Effector memory CD4-positive, alpha-beta T cell (primary cell): ENCODE results near the gene MVK.

ENCODE experiments used
- DNase-seq, 3 donors: peaks; one replicate each; pipeline ENCODE4 v3.0.0-alpha.2; 2020
- H3K27ac ChIP-seq: 2 replicates; pipeline ENCODE4 v1.7.0; 2013; ENCODE audit warnings: mild to moderate bottlenecking, low read length, moderate library complexity; ENCODE audit not compliant: insufficient read depth, poor library complexity, severe bottlenecking
- H3K27me3 ChIP-seq: replicated peaks from 2 replicates; pipeline ENCODE4 v1.7.0; 2013; ENCODE audit warnings: mild to moderate bottlenecking, low read length; ENCODE audit not compliant: insufficient read depth, control insufficient read depth, poor library complexity, severe bottlenecking
- H3K36me3 ChIP-seq: 2 replicates; pipeline ENCODE4 v1.7.0; 2013; ENCODE audit warnings: mild to moderate bottlenecking, low read length, moderate library complexity; ENCODE audit not compliant: control insufficient read depth, insufficient read depth
- H3K4me1 ChIP-seq: 2 replicates; pipeline ENCODE4 v1.7.0; 2013; ENCODE audit warnings: low read length, mild to moderate bottlenecking; ENCODE audit not compliant: control insufficient read depth, insufficient read depth, poor library complexity, severe bottlenecking
- H3K4me3 ChIP-seq: 2 replicates; pipeline ENCODE4 v1.7.0; 2013; ENCODE audit warnings: low read length, low read depth, mild to moderate bottlenecking; ENCODE audit not compliant: insufficient read depth, poor library complexity, severe bottlenecking
- H3K9me3 ChIP-seq: 2 replicates; pipeline ENCODE4 v1.7.0; 2013; ENCODE audit warnings: mild to moderate bottlenecking, low read length, moderate library complexity; ENCODE audit not compliant: control insufficient read depth

The MVK gene

GRCh38 chr12:109605016-109605415 is 31.4 kb downstream of the MVK start:
- no peak for DNase-seq
- no peaks in the 10 kb centered on the region for H3K27me3 ChIP-seq
- H3K9me3 ChIP-seq = no peaks in the 10 kb centered on the region
- no peak overlapping the region for H3K27ac ChIP-seq
- no peaks in the 10 kb centered on the region for H3K36me3 ChIP-seq
- no peak overlapping the region for H3K4me3 ChIP-seq
- H3K4me1 ChIP-seq = no peaks in the 10 kb centered on the region

- Histone ChIP-seq H3K9me3 (no peaks in the 10 kb centered on the region), H3K27ac (no peak overlapping the region), H3K27me3 (no peaks in the 10 kb centered on the region), H3K4me1 (no peaks in the 10 kb centered on the region), H3K4me3 (no peak overlapping the region), H3K36me3 (no peaks in the 10 kb centered on the region)
- no peak for DNase-seq
These were observed 32.1 kb downstream of the MVK start for GRCh38 chr12:109605599-109606228.

GRCh38 chr12:109606320-109607028 is 32.9 kb downstream of the MVK start:
- Histone ChIP-seq H3K27ac (no peak overlapping the region), H3K9me3 (no peaks in the 10 kb centered on the region), H3K36me3 (no peaks in the 10 kb centered on the region), H3K4me1 (no peaks in the 10 kb centered on the region), H3K27me3 (no peaks in the 10 kb centered on the region), H3K4me3 (no peak overlapping the region)
- DNase-seq = no peak

- no peak overlapping the region for H3K4me3 ChIP-seq
- no peak for DNase-seq
- no peak overlapping the region for H3K27ac ChIP-seq
- H3K4me1 ChIP-seq = no peaks in the 10 kb centered on the region
- no peaks in the 10 kb centered on the region for H3K27me3 ChIP-seq
- no peaks in the 10 kb centered on the region for H3K9me3 ChIP-seq
- H3K36me3 ChIP-seq = no peaks in the 10 kb centered on the region
These were observed 34.0 kb downstream of the MVK start for GRCh38 chr12:109607618-109608017.

GRCh38 chr12:109608270-109608669 is 34.7 kb downstream of the MVK start:
- Histone ChIP-seq H3K27ac (no peak overlapping the region), H3K9me3 (no peaks in the 10 kb centered on the region), H3K27me3 (no peaks in the 10 kb centered on the region), H3K4me1 (no peaks in the 10 kb centered on the region), H3K4me3 (no peak overlapping the region), H3K36me3 (no peaks in the 10 kb centered on the region)
- DNase-seq = no peak

- no peak for DNase-seq
- Histone ChIP-seq H3K36me3 (no peaks in the 10 kb centered on the region), H3K4me1 (no peaks in the 10 kb centered on the region), H3K27ac (no peak overlapping the region), H3K4me3 (no peak overlapping the region), H3K9me3 (no peaks in the 10 kb centered on the region), H3K27me3 (no peaks in the 10 kb centered on the region)
These were observed 35.2 kb downstream of the MVK start for GRCh38 chr12:109608793-109609192.

- no peak for DNase-seq
- Histone ChIP-seq H3K4me1 (no peaks in the 10 kb centered on the region), H3K9me3 (no peaks in the 10 kb centered on the region), H3K36me3 (no peaks in the 10 kb centered on the region), H3K4me3 (no peak overlapping the region), H3K27ac (no peak overlapping the region), H3K27me3 (no peaks in the 10 kb centered on the region)
These were observed 35.7 kb downstream of the MVK start for GRCh38 chr12:109609342-109609741.

GRCh38 chr12:109610523-109610922 is 36.9 kb downstream of the MVK start:
- Histone ChIP-seq H3K27me3 (no peaks in the 10 kb centered on the region), H3K27ac (no peak overlapping the region), H3K36me3 (no peaks in the 10 kb centered on the region), H3K4me1 (no peaks in the 10 kb centered on the region), H3K9me3 (no peaks in the 10 kb centered on the region), H3K4me3 (no peak overlapping the region)
- DNase-seq = no peak

- H3K27me3 ChIP-seq = peaks cover 3% of the 10 kb centered on the region
- H3K4me3 ChIP-seq = no peak overlapping the region
- no peak for DNase-seq
- no peaks in the 10 kb centered on the region for H3K9me3 ChIP-seq
- no peaks in the 10 kb centered on the region for H3K36me3 ChIP-seq
- no peaks in the 10 kb centered on the region for H3K4me1 ChIP-seq
- H3K27ac ChIP-seq = no peak overlapping the region
These were observed 37.6 kb downstream of the MVK start for GRCh38 chr12:109611223-109611622.

GRCh38 chr12:109612003-109612402 is 38.4 kb downstream of the MVK start:
- peaks cover 3% of the 10 kb centered on the region for H3K27me3 ChIP-seq
- H3K36me3 ChIP-seq = no peaks in the 10 kb centered on the region
- H3K4me1 ChIP-seq = no peaks in the 10 kb centered on the region
- H3K4me3 ChIP-seq = no peak overlapping the region
- DNase-seq = no peak
- no peaks in the 10 kb centered on the region for H3K9me3 ChIP-seq
- H3K27ac ChIP-seq = no peak overlapping the region
